GM18505 (cell line): ENCODE results near the gene HPSE2.
"Not testable (repeated sequence)": the region's sequence is repeated elsewhere in the genome, so short reads cannot be mapped to it uniquely, and the experiment has no call there.

Experiments
- ATAC-seq: cut with Tn5 transposase; IDR thresholded peaks from one replicate; pipeline ENCODE4 v1.9.1; 2021; ENCODE audit not compliant: unreplicated experiment
- POLR2A ChIP-seq: IDR thresholded peaks from 4 replicates; pipeline ENCODE4 v1.6.1; 2011; ENCODE audit warnings: borderline replicate concordance; ENCODE audit not compliant: insufficient read depth, insufficient read length; ENCODE audit errors: extremely low read depth

The HPSE2 gene

GRCh38 chr10:98560565-98560964 lies 675.1 kb downstream of the HPSE2 start:
- no peak for TF ChIP-seq POLR2A
- no peak for ATAC-seq

GRCh38 chr10:98556061-98556460 lies 679.6 kb downstream of the HPSE2 start:
- ATAC-seq, result no peak
- TF ChIP-seq POLR2A, result no peak

GRCh38 chr10:98555021-98555619 lies 680.5 kb downstream of the HPSE2 start:
- no peak for ATAC-seq
- no peak for TF ChIP-seq POLR2A

- ATAC-seq, result not testable (repeated sequence)
Measured at GRCh38 chr10:98541561-98541960, 694.1 kb downstream of the HPSE2 start.

- no peak for ATAC-seq
- no peak for TF ChIP-seq POLR2A
Measured at GRCh38 chr10:98539578-98539977, 696.1 kb downstream of the HPSE2 start.

- TF ChIP-seq POLR2A, result no peak
- no peak for ATAC-seq
Measured at GRCh38 chr10:98538472-98538871, 697.2 kb downstream of the HPSE2 start.

GRCh38 chr10:98536551-98536950 lies 699.1 kb downstream of the HPSE2 start:
- ATAC-seq, result no peak
- TF ChIP-seq POLR2A, result no peak

GRCh38 chr10:98533746-98534445 lies 701.8 kb downstream of the HPSE2 start:
- TF ChIP-seq POLR2A, result no peak
- ATAC-seq, result no peak

- no peak for ATAC-seq
- TF ChIP-seq POLR2A, result no peak
Measured at GRCh38 chr10:98533241-98533640, 702.4 kb downstream of the HPSE2 start.

- no peak for ATAC-seq
Measured at GRCh38 chr10:98528805-98529183, 706.9 kb downstream of the HPSE2 start.

GRCh38 chr10:98528166-98528804 lies 707.4 kb downstream of the HPSE2 start:
- TF ChIP-seq POLR2A, result no peak
- no peak for ATAC-seq

More at GRCh38 chr10:98528805-98529183, 706.9 kb downstream of the HPSE2 start:
- TF ChIP-seq POLR2A, result no peak

GRCh38 chr10:98525969-98526368 lies 709.7 kb downstream of the HPSE2 start:
- TF ChIP-seq POLR2A, result no peak
- no peak for ATAC-seq

- ATAC-seq, result no peak
- TF ChIP-seq POLR2A, result no peak
Measured at GRCh38 chr10:98524124-98524523, 711.5 kb downstream of the HPSE2 start.

GRCh38 chr10:98519841-98520240 lies 715.8 kb downstream of the HPSE2 start:
- no peak for ATAC-seq
- TF ChIP-seq POLR2A, result no peak
